SIG-M5 treated with dmso at 0.1 percent for 504 hours (cell line): ENCODE data around the gene HOXB4.
"Not testable (repeated sequence)": the region's sequence is repeated elsewhere in the genome, so short reads cannot be mapped to it uniquely, and the experiment has no call there.

ENCODE experiments used
- DNase-seq: peaks from one replicate; lab custom pipeline; 2025; ENCODE audit not compliant: unreplicated experiment; lab: John Stamatoyannopoulos, UW

The HOXB4 gene

DNA sequence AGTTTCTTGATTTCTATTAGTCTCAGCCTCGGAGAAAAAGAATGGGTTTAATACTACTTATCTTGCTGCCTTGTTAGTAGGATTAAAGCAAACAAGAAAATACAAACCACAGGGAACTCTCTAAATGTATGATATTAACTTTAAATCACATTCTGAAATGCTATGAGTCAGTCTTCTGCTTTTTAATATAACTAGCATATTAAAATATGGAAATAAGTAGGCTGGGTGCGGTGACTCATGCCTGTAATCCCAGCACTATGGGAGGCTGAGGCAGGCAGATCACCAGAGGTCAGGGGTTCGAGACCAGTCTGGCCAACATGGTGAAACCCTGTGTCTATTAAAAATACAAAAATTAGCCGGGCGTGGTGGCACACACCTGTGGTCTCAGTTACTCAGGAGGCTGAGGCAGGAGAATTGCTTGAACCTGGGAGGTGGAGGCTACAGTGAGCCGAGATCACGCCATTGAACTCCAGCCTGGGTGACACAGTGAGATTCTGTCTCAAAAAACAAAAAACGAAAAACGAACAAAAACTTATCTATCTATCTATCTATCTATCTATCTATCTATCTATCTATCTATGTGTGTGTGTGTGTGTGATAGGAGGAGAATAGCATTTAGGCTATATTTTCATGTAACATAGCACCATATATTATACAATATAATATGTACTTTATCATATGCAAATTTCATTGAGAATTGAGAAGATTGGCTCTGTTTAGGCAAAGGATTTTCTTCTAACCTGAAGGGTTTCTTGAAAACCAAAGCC lies 42.2 kb downstream of the HOXB4 start:
- not testable (repeated sequence) for DNase-seq

- no peak for DNase-seq
These were observed 45.9 kb downstream of the HOXB4 start for GRCh38 chr17:48532261-48532660.

- no peak for DNase-seq
These were observed 47.3 kb downstream of the HOXB4 start, which contains the start of gene HOXB1 for GRCh38 chr17:48530887-48531272. Gene HOXB1 (minus strand): TSS chr17:48531011. CDS start chr17:48530904, 107 bp downstream.

GRCh38 chr17:48530208-48530886 lies 47.8 kb downstream of the HOXB4 start:
- DNase-seq: no peak

DNA sequence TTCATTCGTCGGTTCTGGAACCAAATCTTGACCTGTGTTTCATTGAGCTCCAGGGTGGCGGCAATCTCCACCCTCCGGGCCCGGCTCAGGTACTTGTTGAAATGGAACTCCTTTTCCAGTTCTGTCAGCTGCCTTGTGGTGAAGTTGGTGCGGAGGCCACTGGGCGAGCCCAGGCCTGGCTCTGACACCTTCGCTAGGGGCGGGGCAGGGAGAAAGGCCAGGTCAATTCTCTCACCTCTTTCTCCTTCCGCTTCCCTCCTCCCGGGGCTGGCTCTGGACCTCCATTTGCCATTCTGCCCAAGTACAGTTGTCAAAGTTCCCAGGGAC lies 48.5 kb downstream of the HOXB4 start:
- no peak for DNase-seq

- no peak for DNase-seq
These were observed 49.0 kb downstream of the HOXB4 start for GRCh38 chr17:48528936-48529682.

DNA sequence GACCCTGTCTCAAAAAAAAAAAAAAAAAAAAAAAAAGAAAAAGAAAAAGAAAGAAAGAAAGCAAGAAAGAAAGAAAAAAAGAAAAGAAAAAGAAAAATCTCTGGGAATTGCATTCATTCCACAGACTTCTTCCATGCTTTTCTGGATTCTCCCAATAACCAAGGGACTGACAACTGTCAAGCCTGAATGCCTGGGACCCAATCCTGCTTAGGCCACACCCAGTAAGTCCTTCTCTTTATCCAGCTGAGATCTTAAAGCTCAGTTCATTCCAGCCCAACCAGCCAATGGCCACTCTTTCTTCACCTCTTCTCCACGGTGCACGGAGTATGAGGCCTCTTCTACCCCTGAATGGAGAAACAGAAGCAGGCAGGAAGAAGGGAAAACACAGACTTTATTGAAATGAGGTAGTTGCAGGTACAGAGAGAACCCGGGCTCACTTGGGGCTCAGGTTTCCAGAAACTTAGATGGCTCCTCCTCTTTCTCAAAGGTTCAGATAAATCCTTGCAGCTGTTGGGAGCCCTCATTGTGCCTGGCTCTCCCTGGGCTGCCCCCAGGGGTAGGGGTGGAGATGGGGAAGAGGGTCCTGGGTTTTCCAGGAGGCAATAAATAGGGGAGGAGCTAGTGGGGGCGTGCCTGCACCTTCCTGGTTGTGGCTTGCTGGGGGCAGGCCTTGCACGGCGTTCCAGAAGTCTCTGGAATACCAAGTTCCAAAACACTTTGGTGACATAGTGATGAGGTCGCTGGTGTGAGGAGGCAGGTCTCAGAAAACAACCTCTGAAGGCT lies 49.8 kb downstream of the HOXB4 start:
- DNase-seq: no peak

- DNase-seq: no peak
These were observed 50.6 kb downstream of the HOXB4 start for GRCh38 chr17:48527547-48527932.

DNA sequence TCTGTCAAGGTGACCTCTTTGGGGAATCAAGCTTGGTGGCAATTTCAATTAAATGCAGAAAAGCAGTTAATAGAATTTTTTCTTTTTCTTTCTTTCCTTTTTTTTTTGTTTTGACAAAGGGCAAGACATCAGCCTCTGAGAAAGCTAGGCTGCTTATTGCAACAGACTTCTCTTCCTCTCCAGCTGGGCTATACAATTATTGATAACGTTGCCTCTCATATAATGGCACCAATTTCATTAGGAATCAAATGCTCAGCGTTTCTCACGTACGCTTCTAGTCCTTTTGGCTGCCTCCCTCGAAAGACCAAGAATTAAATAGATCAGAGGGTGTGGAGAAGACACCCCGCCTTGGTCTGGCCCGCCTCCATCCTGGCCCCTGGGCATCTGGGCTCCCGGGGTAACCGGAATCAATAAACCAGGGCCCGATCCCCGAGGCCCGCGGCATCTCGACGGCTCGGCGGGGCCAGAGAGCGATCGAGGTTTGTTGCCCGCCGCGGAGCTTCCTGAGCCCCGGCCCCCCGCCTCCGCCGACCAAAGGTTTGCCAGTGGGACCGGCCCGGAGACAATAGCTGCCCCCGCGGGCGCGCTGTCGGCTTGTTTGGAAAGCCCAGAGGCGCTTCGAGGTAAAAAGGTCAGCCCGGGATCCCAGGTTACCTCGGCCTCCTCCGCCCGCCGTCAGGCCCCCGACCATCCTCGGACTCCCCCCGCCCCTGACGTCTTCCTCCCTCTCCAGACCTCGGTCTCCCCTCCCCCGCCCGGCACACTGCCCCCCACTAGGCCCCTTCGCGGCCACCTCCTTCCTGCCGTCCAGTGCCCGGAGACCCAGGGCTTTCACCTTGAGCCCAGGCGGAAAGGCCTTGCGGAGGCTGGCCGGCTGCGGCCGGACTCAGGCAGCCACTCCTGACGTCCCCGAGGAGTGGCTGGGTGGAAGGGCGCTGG lies 51.3 kb downstream of the HOXB4 start:
- DNase-seq: no peak
